HepG2 (cell line): ENCODE data around the gene MAP2K5. TPM values are rescaled to one million over a fixed set of nuclear protein-coding genes. Genes with fewer than 3 reads are reported as not detected.

Experiments used
- ATAC-seq: fragments of 200-7000 bp; cut with Tn5 transposase; 3 replicates; pipeline ENCODE4 v1.9.1; 2020; ENCODE audit warnings: mild to moderate bottlenecking, moderate library complexity
- BruUV-seq: library from RNA; stranded (reverse); fragments of 400-500 nt; replicated peaks from 2 replicates; lab custom pipeline; 2021; lab: Mats Ljungman, UMichigan
- CTCF ChIA-PET: fragments of 300-600 bp; formaldehyde crosslinking; extraction: SDS; loops from one replicate; lab custom pipeline; 2021; ENCODE audit warnings: low total read pairs, inconsistent platforms, low intra/inter-chr PET ratio; lab: Yijun Ruan, JAX
- POLR2A ChIA-PET: fragments of 350-600 bp; sonication (Branson Sonifier 250); formaldehyde crosslinking; loops from one replicate; lab custom pipeline; 2020; ENCODE audit warnings: antibody characterized with exemption, inconsistent platforms; lab: Yijun Ruan, JAX
- DNase-seq: peaks from one replicate; pipeline ENCODE4 v3.0.0-alpha.2; 2015; ENCODE audit warnings: low spot score
- FAIRE-seq: peaks from 3 replicates; lab custom pipeline; 2011; peaks lifted over from hg19 to GRCh38; lab: Jason Lieb, UNC
- H2AFZ ChIP-seq: one replicate; pipeline ENCODE4 v1.6.1; 2011; ENCODE audit warnings: low read length, inconsistent platforms
- H3K27ac ChIP-seq: fragments of 300-600 bp; 3 replicates; pipeline ENCODE4 v1.8.0; 2011; ENCODE audit warnings: mixed run types, mild to moderate bottlenecking, mixed read lengths, low read length, inconsistent platforms; ENCODE audit not compliant: insufficient read depth; ENCODE audit errors: extremely low read length
- H3K27me3 ChIP-seq, 2 experiments: fragments of 200-600 bp in 1 of 2; 2 replicates in 1 of 2; 3 replicates in 1 of 2; pipeline versions ENCODE4 v1.6.0 to v1.8.0; 2011; ENCODE audit warnings: low read length in 2 of 2, mild to moderate bottlenecking in 2 of 2, moderate library complexity in 2 of 2, inconsistent platforms in 1 of 2; ENCODE audit not compliant: insufficient read depth in 2 of 2, control insufficient read depth in 1 of 2
- H3K36me3 ChIP-seq, 2 experiments: fragments of 200-600 bp in 1 of 2; replicated peaks in 1 of 2; 2 replicates in 1 of 2; 3 replicates in 1 of 2; pipeline versions ENCODE4 v1.5.1 to v1.8.0; 2011; ENCODE audit warnings: low read length in 2 of 2, inconsistent platforms in 1 of 2; ENCODE audit not compliant: insufficient read depth in 2 of 2, control insufficient read depth in 1 of 2
- H3K4me1 ChIP-seq: 2 replicates; pipeline ENCODE4 v1.5.1; 2012; ENCODE audit warnings: low read length, inconsistent platforms; ENCODE audit not compliant: insufficient read depth
- H3K4me2 ChIP-seq: 2 replicates; pipeline ENCODE4 v1.6.0; 2011; ENCODE audit warnings: low read depth, low read length, inconsistent platforms
- H3K4me3 ChIP-seq, 3 experiments: fragments of 200-600 bp in 1 of 3; sonication (generic), shearing (Covaris generic) in 1 of 3; replicated peaks in 1 of 3; 2 replicates each; pipeline ENCODE4 v1.5.1; 2011 to 2016; ENCODE audit warnings: low read length in 3 of 3, inconsistent platforms in 2 of 3, low read depth in 2 of 3, mild to moderate bottlenecking in 2 of 3, control low read depth in 1 of 3, mixed read lengths in 1 of 3; ENCODE audit not compliant: insufficient read depth in 1 of 3
- H3K79me2 ChIP-seq: one replicate; pipeline ENCODE4 v1.6.1; 2011; ENCODE audit warnings: low read length, inconsistent platforms; ENCODE audit not compliant: insufficient read depth
- H3K9ac ChIP-seq: 2 replicates; pipeline ENCODE4 v1.6.0; 2011; ENCODE audit warnings: mild to moderate bottlenecking, low read depth, low read length, inconsistent platforms; ENCODE audit not compliant: insufficient read depth
- H3K9me3 ChIP-seq: 2 replicates; pipeline ENCODE4 v1.5.1; 2012; ENCODE audit warnings: mild to moderate bottlenecking, low read length
- H4K20me1 ChIP-seq: 2 replicates; pipeline ENCODE4 v1.6.0; 2011; ENCODE audit warnings: inconsistent platforms, mild to moderate bottlenecking, low read length, moderate library complexity; ENCODE audit not compliant: insufficient read depth
- FLYWCH1 ChIP-seq: sonication (generic); formaldehyde crosslinking; IDR thresholded peaks from 2 replicates; pipeline ENCODE4 v1.8.1; 2023; ENCODE audit warnings: mild to moderate bottlenecking, missing genetic modification reagents
- JUNB ChIP-seq: sonication (generic); formaldehyde crosslinking; IDR thresholded peaks from 2 replicates; pipeline ENCODE4 v1.8.0; 2022; ENCODE audit warnings: missing genetic modification reagents, mild to moderate bottlenecking, borderline replicate concordance
- SIX4 ChIP-seq: sonication (generic); formaldehyde crosslinking; IDR thresholded peaks from 2 replicates; pipeline ENCODE4 v1.4.0; 2020; ENCODE audit warnings: missing genetic modification reagents
- SKI ChIP-seq: fragments of 450-650 bp; IDR thresholded peaks from one replicate; pipeline ENCODE4 v1.6.1; 2018; ENCODE audit warnings: mild to moderate bottlenecking; ENCODE audit not compliant: partially characterized antibody
- TCF7L2 ChIP-seq: IDR thresholded peaks from 2 replicates; pipeline ENCODE4 v1.6.1; 2011; ENCODE audit warnings: mild to moderate bottlenecking, low read depth, low read length, moderate library complexity
- ZNF382 ChIP-seq: sonication (generic); formaldehyde crosslinking; IDR thresholded peaks from 2 replicates; pipeline ENCODE4 v1.5.0; 2020; ENCODE audit warnings: missing genetic modification reagents, mild to moderate bottlenecking, borderline replicate concordance
- WGBS: methylation state at CpG from one replicate; pipeline ENCODE4 v1.1.6; 2017; ENCODE audit warnings: low lambda C conversion rate; 5-methylcytosine and 5-hydroxymethylcytosine counted together
- in situ Hi-C: cut with HindIII; loops from 2 replicates; pipeline ENCODE4 v1.10.0; 2017; ENCODE audit warnings: low pct_unique_long_range_greater_than_20kb; ENCODE audit not compliant: extremely low pct_ligation_motif_present
- intact Hi-C: fragments of 100-400 bp; cut with micrococcal nuclease; formaldehyde crosslinking; loops from one replicate; pipeline ENCODE4 v1.10.0; 2022; ENCODE audit not compliant: unreplicated experiment
- polyA plus RNA-seq, 8 experiments: library from polyadenylated mRNA; depleted of rRNA in 3 of 8; stranded (reverse) in 7 of 8; unstranded in 1 of 8; fragments of >200 nt; fragmentation: Illumina TruSeq in 4 of 8; extraction: Trizol in 4 of 8; gene quantifications; 2 replicates each; pipeline versions ENCODE4 v1.2.1 to v1.2.3, GENCODE V29; 2011 to 2016; ENCODE audit warnings: low read depth in 4 of 8, missing spikeins in 1 of 8, mixed read lengths in 1 of 8; ENCODE audit not compliant: insufficient read depth in 1 of 8
- total RNA-seq, 5 experiments: library from RNA; depleted of rRNA; stranded (reverse); fragments of >200 nt; fragmentation: Illumina TruSeq; extraction: Trizol; gene quantifications; 2 replicates each; pipeline ENCODE4 v1.2.3, GENCODE V29; 2016; ENCODE audit warnings: low read depth in 1 of 5
- TF ChIP-seq, protein P1 (sequence below): sonication (generic); formaldehyde crosslinking; IDR thresholded peaks from 2 replicates; pipeline ENCODE4 v1.8.1; 2022; ENCODE audit warnings: mild to moderate bottlenecking, missing genetic modification reagents

MAP2K5 gene
- total and polyA plus RNA-seq, 2 of the 13 experiments (the other 11 are each of a cell fraction or from before 2014, with no cell fraction given), result 4.0 to 4.3 TPM

DNA sequence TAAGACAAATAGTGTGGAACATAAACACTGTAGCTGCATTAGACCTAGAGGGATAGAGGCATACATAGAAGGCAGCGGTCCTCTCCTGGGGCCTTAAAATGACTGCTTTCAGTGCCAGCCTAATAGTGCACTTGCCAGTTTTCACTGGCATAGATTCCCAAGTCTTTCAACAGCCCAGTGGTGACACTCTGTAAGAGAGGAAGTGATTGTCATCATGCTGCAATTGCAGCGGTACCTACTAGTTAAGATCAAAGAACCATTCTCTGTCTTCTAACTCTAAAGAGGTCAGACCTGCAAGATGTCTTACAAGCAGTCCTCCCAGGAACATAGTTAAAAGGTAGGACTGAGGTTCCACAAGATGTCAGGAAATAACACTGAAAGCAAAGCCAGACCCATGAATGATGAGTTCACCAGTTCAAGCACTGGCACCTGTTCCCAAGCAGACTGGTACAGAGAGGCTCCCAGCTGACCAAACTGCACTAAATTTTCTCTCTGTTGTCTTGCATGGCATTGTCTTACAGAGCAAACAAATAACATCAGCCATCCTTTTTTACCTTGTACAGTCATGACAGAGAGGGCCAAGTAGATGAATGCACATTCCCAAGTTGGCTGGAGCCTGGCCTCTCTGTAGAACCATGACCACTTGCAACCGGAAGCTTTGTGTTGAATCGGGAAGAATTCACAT is 182.3 kb downstream of the MAP2K5 start (continued):
- TF ChIP-seq, protein P1, sequence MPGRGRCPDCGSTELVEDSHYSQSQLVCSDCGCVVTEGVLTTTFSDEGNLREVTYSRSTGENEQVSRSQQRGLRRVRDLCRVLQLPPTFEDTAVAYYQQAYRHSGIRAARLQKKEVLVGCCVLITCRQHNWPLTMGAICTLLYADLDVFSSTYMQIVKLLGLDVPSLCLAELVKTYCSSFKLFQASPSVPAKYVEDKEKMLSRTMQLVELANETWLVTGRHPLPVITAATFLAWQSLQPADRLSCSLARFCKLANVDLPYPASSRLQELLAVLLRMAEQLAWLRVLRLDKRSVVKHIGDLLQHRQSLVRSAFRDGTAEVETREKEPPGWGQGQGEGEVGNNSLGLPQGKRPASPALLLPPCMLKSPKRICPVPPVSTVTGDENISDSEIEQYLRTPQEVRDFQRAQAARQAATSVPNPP (CRISPR knock-in tag), result no peak
- TF ChIP-seq FLYWCH1 (CRISPR knock-in tag) (no peak), JUNB (CRISPR knock-in tag) (no peak), SKI (no peak), SIX4 (CRISPR knock-in tag) (no peak)

DNA sequence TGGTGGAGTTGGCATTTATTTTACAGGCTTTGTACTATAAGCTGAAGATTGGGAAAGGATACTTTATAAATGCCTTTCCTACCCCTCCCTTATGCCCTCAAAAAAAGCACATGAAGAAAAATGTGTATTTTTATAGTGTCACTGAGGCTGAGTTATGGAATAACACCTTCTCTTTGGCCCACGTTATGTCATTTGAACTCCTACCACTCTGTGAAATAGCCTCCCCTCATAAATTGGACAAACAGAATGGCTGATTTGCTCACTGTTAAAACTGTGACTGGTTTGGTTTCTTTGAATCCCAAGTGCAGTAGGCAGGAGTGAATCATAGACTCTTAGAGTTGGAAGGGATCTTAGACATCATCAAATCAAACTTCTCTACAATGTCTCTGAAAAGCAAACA is 187.6 kb downstream of the MAP2K5 start:
- TF ChIP-seq TCF7L2, result no peak
- no peak for TF ChIP-seq ZNF382 (CRISPR knock-in tag)
- TF ChIP-seq, all 625 proteins: peak for 0
- POLR2A ChIA-PET, result no interaction called here
- intact Hi-C loops, result no loop called here

More for the DNA sequence above, 187.6 kb downstream of the MAP2K5 start:
- no peak overlapping the region for H2AFZ ChIP-seq
- CTCF ChIA-PET, result no interaction called here
- H3K79me2 ChIP-seq, result no peaks in the 10 kb centered on the region
- ATAC-seq, result no peak
- no peaks in the 10 kb centered on the region for H4K20me1 ChIP-seq
- H3K9ac ChIP-seq, result no peak overlapping the region
- BruUV-seq, result no TSS peak
- H3K4me1 ChIP-seq, result no peaks in the 10 kb centered on the region
- no peak overlapping the region for H3K4me2 ChIP-seq
- H3K9me3 ChIP-seq, result no peaks in the 10 kb centered on the region
- DNase-seq, result no peak
- no peak overlapping the region for H3K4me3 ChIP-seq
- no peak for FAIRE-seq
- no peaks in the 10 kb centered on the region for H3K27me3 ChIP-seq
- WGBS, result 86% methylated on average over 1 of the region's 1 CpG
- H3K36me3 ChIP-seq, result no peaks in the 10 kb centered on the region
- no peak overlapping the region for H3K27ac ChIP-seq
- in situ Hi-C loops, result no loop called here
